ENCODE data around the gene CFAP43. TPM values are rescaled to one million over a fixed set of nuclear protein-coding genes. Genes with fewer than 3 reads are reported as not detected.
"Not testable (repeated sequence)": the region's sequence is repeated elsewhere in the genome, so short reads cannot be mapped to it uniquely, and the experiment has no call there.

CFAP43 gene
- total RNA-seq, 1 experiment from 2014 or later, result 0.89 TPM

DNA sequence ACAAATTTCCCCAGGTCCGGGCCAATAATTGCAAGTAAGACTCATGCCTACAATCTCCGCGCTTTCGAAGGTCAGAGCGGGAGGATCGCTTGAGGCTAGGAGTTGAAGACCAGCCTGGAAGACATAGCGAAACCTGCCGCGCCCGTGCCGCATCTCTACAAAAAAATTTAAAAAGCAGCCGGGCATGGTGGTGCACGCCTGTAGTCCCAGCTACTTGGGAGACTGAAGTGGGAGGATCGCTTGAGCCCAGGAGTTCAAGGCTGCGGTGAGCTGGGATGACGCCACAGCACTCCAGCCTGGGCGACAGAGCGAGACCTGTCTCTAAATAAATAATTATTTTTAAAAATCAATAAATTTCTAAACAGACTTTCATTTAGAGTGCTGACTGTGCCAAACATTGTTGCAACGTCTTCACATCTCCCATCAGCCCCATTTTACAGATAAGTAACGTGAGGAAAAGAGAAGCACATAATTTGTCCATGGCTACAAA, 494 bp upstream of the CFAP43 start:
- DNase-seq (ENCODE audit: low read depth), result no peak

DNA sequence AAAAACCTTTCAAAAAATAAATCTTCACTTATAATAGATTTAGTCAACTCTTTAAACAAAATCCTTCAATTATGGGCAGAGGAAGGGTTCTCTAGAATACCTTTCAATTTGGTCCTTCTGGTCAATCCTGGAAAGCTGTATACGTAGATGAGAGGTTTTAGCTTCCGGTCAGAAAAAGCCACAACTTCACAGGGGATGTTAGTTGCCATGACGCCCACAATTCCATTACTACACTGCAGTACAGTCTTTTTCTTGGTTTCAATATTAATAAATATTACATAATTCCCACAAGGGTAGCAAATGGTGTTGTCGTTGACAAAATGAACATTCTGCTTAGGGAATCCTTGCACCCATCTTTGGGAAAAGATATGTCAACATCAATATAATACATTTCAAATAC, 1.7 kb downstream of the CFAP43 start:
- peak; percentile 14 for DNase-seq (ENCODE audit: low read depth)

DNA sequence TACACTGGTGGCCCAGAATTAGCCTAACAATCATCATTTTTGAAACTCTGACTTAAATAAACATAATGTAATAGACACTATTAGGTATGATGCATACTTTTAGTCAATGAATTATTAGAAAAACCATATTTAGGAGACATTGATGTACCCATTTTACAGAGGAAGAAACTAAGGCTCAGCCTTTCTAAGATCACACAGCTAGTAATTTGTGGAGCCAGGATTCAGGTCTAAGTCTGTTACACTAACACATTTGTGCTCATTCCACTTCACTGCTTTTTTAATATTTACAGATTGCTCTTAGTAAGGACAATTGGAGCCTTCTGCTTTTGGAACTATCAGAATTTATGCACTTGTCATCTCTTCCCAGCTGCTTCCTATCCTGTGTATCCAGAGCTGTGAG, 8.9 kb downstream of the CFAP43 start:
- DNase-seq (ENCODE audit: low read depth), result no peak

DNA sequence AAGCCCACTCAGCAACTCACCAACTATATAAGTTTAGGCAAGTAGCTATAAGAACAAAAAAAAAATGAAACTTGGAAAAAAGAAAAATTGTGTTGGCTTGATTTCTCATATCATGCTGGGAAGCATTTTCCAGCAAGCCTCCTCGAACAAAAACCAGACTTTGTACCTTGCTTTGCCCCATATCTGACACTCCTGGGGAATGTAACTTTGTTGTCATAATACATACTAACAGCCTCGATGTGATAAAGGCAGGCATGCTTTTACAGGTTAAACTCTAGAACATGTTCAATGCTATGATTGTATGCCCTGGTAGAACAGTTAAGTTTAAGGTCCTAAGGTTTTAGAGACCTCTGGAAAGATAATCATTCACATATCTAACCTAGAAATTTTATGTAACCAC, 11.6 kb downstream of the CFAP43 start:
- no peak for DNase-seq (ENCODE audit: low read depth)

DNA sequence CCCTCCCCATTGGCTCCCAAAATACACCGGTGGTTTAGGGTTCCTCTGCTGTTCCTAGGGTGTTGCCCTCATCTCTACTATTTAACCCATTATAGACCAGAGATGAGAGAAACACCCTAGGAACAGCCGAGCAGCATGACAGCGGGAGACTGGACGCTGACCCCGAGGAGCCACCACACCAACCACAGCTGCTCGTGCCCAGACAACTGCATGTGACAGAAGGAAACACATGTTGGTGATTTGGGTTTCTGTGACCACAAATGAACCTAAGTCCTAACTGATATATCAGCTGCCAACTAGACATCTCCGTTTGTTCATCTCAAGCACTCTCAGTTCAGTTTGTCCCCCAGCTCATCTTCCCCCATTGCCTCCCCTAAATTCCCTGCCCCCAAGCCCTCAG, 13.4 kb downstream of the CFAP43 start:
- no peak for DNase-seq (ENCODE audit: low read depth)

DNA sequence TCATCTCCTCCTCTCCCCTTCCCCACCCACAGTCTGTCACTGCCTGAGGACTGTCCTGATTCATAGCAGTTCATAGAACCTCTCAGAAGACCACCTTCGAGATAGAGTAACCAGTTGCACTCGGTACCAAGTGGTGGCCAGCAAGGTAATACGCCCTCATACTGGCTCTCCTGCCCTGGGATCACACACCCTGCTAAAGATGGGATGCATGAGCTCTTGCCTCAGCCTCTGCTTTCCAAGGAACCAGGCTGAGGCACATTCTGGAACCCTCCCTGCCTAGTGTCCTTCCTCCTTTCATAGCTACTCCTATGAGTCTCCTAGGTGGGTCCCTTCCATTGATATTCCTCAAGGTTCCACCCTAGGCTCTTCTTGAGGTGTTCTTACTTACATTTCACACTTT, 15.5 kb downstream of the CFAP43 start:
- DNase-seq (ENCODE audit: low read depth), result no peak

DNA sequence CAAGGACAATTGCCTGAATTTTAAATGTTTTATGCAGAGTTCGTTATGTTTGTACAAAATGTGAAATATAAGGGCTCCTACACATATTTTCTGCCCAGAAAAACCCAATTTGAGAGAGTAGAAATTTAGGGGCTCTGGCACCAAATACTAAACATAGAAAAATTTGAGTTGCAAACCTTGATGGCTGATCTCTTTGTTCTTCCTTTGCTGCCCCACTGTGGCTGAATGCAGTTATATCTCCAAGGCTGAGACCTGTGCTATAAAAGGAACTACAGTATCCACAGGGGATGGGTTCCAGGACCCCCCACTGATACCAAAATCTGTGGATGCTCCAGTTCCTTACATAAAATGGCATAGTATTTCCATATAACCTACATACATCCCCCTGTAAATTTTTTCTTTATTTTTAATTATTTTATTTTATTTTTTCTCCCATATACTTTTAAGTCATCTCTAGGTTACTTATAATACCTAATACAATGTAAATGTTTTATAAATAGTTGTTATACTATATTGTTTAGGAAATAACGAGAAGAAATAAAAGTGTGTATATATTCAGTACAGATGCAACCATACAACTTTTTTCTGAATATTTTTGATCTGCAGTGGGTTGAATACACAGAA, 22.5 kb downstream of the CFAP43 start:
- peak; percentile 47 for DNase-seq (ENCODE audit: low read depth)

DNA sequence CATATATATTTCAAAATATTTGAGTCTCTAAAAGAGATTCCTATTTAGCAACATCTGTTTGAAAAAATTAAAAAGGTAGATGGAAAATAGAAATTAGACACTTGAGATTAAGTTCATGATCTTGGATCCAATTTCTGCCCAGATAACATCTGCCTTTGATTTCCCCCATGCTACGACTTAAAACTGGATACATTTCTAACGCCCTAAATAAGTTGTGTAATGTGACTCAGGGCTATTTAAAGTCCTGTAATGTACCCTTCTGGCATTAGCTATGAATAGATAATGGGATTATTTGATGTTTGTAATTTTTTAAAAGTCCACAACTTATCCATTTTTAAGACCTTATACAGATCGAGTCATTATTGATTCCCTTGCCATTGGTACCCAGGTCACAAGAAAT, 23.4 kb downstream of the CFAP43 start:
- no peak for DNase-seq (ENCODE audit: low read depth)

DNA sequence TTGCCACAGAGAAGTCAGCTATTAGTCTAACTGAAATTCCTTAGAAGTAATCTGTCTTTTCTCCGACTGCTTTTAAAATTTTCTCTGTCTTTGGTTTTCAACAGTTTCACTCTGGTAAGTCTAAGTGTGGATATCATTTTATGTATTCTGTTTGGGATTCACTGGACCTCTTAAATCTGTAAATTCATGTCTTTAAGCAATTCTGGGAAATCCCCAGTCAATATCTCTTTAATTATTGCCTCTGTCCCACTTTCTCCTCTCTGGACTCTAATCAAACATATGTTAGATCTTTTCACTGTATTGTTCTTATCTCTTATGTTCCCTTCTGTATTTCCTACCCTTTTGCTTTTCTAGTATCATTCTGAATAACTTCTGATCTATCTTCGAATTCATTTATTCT, 29.9 kb downstream of the CFAP43 start:
- no peak for DNase-seq (ENCODE audit: low read depth)

DNA sequence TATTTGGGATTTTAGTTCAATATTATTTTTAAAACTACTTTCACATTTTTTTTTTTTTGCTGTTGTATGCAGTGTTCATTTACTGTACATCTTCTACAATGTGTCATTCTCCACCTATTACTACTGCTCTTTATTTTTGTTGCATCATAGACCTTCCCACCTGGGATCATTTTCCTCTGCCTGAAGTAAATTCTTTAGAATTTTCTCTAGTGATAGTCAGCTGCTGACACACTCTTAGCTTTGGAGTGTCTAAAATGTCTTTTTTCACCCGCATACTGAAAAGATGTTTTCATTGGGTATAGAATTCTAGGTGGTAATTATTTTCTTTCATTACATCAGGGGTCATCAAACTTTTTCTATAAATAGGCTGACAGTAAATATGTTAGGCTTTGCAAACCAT, 30.5 kb downstream of the CFAP43 start:
- DNase-seq (ENCODE audit: low read depth), result no peak

DNA sequence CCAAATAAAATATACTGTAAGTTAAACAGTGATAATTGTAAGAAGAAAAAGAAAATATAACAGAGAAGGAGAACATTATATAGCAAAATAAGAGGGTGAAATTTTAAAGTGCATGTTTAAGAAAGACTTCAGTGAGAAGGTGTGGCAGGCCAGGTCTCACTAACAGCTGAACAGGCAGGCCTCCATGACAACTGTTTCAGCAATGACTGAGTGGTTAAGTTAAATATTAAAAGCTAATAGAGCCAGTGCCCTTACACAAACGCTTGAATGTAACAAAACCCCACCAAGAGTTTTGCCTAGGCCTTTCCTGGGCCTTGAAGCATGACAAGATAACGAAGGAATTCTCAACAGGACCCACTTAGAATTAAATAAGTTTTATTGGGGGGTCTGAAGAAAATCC, 32.6 kb downstream of the CFAP43 start:
- no peak for DNase-seq (ENCODE audit: low read depth)

DNA sequence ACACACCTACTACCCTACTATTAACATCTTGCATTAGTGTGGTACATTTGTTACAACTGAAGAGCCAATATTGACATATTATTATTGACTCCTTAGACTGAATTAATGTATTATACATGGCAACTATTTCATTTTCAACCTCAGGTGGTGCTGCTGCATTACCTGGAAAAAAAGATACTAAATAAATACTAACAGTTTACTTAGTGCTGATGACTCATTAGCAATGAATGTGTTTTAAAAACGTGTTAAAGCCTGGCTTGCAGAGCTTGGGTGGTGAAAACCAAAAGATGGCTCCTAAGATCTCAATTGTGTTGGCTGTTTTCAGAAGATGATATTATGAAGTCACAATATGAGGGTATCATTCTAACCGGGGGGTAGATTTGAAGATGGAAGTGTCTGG, 34.8 kb downstream of the CFAP43 start:
- DNase-seq (ENCODE audit: low read depth), result peak; percentile 20

DNA sequence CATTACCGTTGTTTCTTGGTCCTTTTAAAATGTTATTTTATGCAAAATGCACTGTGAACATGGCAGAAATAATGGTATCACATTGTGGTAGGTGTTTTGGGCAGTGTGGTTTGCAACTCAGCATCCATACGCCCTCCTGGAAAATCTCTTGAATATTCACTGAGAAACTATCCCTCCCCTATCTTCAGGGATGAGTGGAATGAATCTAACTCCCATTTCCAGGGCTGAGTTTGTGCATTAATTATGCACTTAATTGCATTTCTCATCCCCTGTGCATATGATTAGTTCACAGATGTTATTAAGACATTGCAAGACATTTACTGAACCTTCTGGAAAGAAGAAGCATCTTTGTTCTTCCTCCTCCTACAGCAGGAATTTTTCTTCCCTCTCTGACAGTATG, 36.5 kb downstream of the CFAP43 start:
- no peak for DNase-seq (ENCODE audit: low read depth)

DNA sequence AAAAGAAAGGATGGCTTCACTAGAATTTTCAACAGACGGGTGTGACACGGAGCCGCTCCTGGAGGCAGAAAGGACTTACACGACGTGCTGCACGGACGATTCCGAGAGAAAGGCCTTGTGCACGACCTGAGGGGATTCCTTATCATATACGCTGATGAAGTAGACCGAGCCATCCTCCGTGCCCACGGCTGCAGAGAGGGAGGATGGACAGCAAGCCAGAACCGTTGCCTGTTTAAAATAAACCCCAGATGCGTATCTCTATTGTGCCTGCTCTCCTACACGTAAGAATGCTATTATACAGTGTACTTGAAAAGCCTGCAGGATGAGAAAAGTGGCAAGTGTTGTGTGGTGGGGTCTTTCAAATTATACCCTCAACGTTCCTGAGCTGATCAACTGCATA, 38.4 kb downstream of the CFAP43 start:
- no peak for DNase-seq (ENCODE audit: low read depth)

DNA sequence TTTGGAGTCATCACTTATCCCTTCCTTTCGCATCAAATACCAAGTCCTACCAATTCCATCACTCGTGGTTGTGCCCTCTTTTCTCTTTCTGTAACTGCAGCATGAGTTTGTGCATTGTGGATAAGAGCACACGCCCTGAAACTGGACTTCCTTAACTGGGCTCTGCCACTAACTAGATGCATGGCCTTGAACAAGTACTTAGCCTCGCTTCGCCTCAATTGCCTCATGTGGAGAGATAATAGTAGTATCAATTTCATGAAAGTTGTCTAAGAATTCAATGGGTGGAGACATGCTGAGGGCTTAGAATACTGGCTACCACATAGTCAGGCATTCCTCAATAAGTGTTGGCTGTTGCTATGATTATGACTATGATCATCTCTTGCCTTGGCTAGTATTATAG, 41.5 kb downstream of the CFAP43 start:
- no peak for DNase-seq (ENCODE audit: low read depth)

DNA sequence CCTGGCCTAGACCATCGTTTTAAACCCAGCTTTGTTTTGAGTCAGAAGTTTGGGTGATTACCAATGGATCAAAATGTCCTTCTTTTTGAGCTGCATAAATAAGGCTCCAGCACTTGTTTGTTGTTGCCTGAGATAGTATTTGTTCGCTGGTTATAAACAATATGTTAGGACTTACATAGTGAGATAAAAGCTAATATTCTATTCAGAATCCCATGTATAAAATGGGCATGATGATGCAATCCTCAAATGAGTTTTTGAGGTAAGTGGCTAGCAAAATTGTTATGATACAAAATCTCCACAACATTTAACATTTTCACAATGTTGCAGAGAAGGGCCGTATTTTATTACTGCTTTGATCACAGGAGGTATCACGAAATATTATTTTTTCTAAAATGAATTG, 48.5 kb downstream of the CFAP43 start:
- no peak for DNase-seq (ENCODE audit: low read depth)

DNA sequence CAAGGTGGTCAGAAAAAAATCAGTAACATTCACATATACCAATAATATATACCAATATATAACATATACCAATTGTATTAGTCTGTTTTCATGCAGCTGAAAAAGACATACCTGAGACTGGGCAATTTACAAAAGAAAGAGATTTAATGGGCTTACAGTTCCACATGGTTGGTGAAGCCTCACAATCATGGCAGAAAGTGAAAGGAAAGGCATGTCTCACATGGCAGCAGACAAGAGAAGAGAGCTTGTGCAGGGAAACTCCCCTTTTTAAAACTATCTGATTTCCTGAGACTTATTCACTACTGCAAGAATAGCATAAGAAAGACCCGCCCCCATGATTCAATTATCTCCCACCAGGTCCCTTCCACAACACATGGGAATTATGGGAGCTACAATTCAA, 58.0 kb downstream of the CFAP43 start:
- DNase-seq (ENCODE audit: low read depth), result not testable (repeated sequence)

DNA sequence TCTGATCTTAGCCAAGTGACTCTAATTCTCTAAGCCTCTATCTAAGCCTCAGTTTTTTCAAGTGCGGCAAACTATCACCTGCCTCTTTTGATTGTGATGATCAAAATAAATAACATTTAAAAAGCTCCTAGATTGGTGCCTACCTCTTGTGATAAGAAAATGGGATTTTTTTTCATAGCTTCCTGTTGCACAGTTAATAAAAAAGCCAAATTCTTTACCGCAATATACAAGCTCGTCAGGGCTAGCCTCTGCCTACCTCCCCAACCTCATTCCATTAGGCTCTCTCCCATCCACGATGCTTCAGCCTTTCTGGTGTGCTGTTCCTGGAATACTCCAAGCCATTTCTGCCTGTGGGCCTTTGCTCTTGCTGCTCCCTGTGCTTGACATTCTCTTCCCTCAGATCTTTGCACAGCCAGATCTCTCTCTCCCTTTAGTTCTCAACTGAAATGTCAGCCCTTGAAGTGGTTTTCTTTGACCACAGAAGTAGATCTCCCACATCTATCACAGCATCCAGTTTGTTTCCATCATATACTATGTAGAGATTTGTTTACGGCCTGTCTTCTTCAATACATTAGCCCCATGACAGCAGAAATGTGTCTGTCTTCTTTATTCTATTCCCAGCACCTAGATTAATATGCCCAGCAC, 61.4 kb downstream of the CFAP43 start:
- no peak for DNase-seq (ENCODE audit: low read depth)

DNA sequence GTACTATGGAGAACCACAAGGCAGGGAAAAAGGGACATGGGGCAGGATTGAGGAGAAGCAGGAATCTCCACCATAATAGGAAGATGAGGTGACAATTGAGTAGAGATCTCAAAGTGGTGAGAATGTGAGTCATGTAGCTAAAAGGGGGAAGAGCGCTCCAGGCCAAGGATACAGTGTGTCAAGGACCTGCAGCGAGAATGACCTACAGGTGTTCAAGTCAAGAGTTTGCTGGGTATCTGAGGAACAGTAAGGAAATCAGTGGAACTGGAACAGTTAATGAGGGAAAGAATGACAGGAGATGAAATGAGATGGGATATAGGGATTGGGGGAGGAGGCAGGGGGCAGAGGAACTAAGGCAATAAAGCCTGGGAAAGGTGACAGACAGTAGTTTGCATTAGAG, 76.6 kb downstream of the CFAP43 start:
- DNase-seq (ENCODE audit: low read depth), result no peak

DNA sequence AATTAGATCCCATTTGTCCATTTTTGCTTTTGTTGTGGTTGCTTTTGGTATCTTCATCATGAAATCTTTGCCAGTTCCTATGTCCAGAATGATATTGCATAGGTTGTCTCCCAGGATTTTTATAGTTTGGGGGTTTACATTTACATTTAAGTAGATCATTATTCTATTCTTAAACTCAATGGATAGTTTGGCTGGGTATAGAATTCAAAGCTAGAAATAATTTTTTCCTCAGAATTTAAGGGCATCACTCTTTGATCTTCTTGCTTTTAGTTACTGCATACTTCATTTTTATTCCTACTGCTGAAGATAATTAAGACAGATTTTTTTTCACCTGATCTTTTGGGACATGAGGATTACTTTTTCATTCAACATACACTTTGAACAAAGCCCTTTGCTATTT, 80.4 kb downstream of the CFAP43 start:
- DNase-seq (ENCODE audit: low read depth), result no peak

DNA sequence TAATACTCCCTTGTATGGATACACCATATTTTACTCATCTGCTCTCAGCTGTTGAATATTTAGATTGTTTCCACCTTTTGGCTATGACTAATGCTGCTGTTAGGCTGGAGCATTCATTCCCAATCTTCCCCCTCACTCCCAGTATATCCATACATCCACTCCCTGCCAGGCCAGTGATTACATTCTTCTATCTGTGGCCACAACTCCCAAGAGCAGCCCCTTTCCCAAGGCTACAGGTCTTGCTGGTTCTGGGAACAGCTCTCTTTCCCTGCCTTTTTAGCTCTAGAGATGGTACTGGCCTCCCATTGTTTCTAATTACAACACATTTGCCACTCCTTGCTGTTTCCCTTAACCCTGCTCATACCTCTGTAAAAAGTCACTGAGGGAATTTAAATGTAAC, 82.0 kb downstream of the CFAP43 start:
- DNase-seq (ENCODE audit: low read depth), result no peak

DNA sequence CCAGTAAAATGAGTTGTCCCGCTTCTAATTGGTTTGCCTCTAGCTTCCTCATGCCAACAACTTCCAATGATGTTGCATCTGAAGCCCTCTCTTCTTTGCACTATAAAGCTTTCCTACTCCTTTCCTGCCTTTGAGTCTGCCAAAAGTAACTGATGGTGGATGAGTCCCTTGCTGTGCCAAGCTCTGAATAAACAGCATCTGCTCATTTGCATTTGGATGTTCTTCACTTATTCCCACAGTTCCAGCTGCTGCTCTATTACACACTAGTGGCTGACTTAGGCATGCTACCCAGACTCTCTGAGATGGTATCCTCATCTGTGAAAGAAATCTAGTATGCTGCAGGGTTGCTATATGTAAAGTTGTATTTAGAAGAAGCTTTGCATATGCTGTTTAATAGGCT, 85.3 kb downstream of the CFAP43 start:
- DNase-seq (ENCODE audit: low read depth), result no peak

DNA sequence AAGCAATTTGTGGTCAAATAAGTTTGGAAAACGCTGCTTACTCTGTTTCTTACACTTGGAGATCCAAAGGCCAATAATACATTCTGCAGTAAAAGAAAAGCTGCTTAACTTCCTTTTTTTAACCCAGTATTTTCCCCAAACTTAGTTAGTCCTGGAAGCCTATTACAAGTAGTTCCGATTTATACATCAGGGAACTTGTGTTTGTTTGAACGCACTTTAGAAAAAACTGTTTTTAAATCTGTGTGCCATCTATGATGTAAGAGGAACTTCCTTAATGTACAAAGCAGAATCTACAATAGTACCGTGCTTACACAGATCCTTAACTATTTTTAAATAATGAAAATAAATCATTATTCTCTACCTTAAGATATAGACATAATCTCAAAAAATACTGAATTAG, 87.2 kb downstream of the CFAP43 start:
- no peak for DNase-seq (ENCODE audit: low read depth)

DNA sequence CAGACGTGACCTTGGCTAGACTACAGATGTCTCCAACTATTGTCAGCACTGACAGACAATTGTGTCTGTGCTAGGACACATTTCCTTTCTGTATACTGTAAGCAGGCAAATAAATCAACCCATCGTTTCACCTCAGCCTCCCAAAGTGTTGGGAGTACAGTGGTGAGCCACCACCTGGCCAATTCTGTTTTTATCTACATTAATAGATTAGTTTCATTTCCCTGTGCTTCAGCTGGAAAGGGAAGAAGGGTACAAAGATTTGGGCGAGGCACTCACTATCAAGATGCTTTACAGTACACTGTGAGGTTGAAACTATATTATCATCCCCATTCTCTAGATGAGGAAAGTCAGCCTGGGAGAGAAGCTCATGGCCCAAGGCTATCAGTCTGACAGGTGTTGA, 88.3 kb downstream of the CFAP43 start:
- DNase-seq (ENCODE audit: low read depth), result no peak

All from M059J (cell line).